Thyroid gland (tissue), 4 donors: ENCODE results near the gene CDYL.

Source experiments
- POLR2A ChIP-seq, 2 donors: fragments of 450-650 bp; IDR thresholded peaks; one replicate each; pipeline ENCODE4 v1.6.1; 2017; ENCODE audit warnings: antibody characterized with exemption in 2 of 2, mild to moderate bottlenecking in 2 of 2, moderate library complexity in 1 of 2
- TF ChIP-seq, protein P1 (sequence below), 6 experiments: fragments of 200-600 bp in 3 of 6; fragments of 450-650 bp in 3 of 6; sonication (generic) in 3 of 6; IDR thresholded peaks; one replicate each; pipeline ENCODE4 v1.5.1; 2016 to 2019; ENCODE audit warnings: antibody characterized with exemption in 6 of 6, mild to moderate bottlenecking in 2 of 6, inconsistent platforms in 1 of 6, moderate library complexity in 1 of 6

DNA sequence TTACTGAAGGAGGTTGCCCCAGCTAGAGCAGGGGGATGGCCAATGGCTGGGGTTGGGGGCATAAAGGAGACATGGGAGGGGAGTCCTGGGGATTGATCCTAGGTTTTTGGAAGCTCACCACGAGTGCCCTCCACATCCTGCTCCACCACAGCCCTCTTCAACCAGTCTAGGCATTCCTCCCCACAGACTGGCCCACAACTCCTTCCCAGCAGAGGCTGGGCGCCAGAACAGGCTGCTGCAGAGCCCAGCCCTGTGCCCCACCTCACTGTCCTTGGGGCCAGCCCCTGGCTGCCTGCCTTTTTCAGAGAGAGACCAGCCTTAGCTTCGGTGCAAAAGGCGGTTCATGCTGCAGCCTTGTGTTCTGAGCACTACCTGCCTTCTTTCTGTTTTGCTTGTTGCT lies 211.2 kb downstream of the CDYL start:
- TF ChIP-seq, protein P1, sequence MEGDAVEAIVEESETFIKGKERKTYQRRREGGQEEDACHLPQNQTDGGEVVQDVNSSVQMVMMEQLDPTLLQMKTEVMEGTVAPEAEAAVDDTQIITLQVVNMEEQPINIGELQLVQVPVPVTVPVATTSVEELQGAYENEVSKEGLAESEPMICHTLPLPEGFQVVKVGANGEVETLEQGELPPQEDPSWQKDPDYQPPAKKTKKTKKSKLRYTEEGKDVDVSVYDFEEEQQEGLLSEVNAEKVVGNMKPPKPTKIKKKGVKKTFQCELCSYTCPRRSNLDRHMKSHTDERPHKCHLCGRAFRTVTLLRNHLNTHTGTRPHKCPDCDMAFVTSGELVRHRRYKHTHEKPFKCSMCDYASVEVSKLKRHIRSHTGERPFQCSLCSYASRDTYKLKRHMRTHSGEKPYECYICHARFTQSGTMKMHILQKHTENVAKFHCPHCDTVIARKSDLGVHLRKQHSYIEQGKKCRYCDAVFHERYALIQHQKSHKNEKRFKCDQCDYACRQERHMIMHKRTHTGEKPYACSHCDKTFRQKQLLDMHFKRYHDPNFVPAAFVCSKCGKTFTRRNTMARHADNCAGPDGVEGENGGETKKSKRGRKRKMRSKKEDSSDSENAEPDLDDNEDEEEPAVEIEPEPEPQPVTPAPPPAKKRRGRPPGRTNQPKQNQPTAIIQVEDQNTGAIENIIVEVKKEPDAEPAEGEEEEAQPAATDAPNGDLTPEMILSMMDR (IDR thresholded peaks at IDR 0.05): no peak
- no peak for TF ChIP-seq POLR2A (IDR thresholded peaks at IDR 0.05)
